HepG2 (cell line): ENCODE data around the gene HSPA5. TPM values are rescaled to one million over a fixed set of nuclear protein-coding genes. Genes with fewer than 3 reads are reported as not detected.

Source experiments
- ATAC-seq: fragments of 200-7000 bp; cut with Tn5 transposase; 3 replicates; pipeline ENCODE4 v1.9.1; 2020; ENCODE audit warnings: mild to moderate bottlenecking, moderate library complexity
- BruUV-seq: library from RNA; stranded (reverse); fragments of 400-500 nt; replicated peaks from 2 replicates; lab custom pipeline; 2021; lab: Mats Ljungman, UMichigan
- CTCF ChIA-PET: fragments of 300-600 bp; formaldehyde crosslinking; extraction: SDS; loops from one replicate; lab custom pipeline; 2021; ENCODE audit warnings: low total read pairs, inconsistent platforms, low intra/inter-chr PET ratio; lab: Yijun Ruan, JAX
- POLR2A ChIA-PET: fragments of 350-600 bp; sonication (Branson Sonifier 250); formaldehyde crosslinking; loops from one replicate; lab custom pipeline; 2020; ENCODE audit warnings: antibody characterized with exemption, inconsistent platforms; lab: Yijun Ruan, JAX
- DNase-seq: peaks from one replicate; pipeline ENCODE4 v3.0.0-alpha.2; 2015; ENCODE audit warnings: low spot score
- FAIRE-seq: peaks from 3 replicates; lab custom pipeline; 2011; peaks lifted over from hg19 to GRCh38; lab: Jason Lieb, UNC
- H2AFZ ChIP-seq: one replicate; pipeline ENCODE4 v1.6.1; 2011; ENCODE audit warnings: low read length, inconsistent platforms
- H3K27ac ChIP-seq: fragments of 300-600 bp; 3 replicates; pipeline ENCODE4 v1.8.0; 2011; ENCODE audit warnings: mixed run types, mild to moderate bottlenecking, mixed read lengths, low read length, inconsistent platforms; ENCODE audit not compliant: insufficient read depth; ENCODE audit errors: extremely low read length
- H3K27me3 ChIP-seq, 2 experiments: fragments of 200-600 bp in 1 of 2; 2 replicates in 1 of 2; 3 replicates in 1 of 2; pipeline versions ENCODE4 v1.6.0 to v1.8.0; 2011; ENCODE audit warnings: low read length in 2 of 2, mild to moderate bottlenecking in 2 of 2, moderate library complexity in 2 of 2, inconsistent platforms in 1 of 2; ENCODE audit not compliant: insufficient read depth in 2 of 2, control insufficient read depth in 1 of 2
- H3K36me3 ChIP-seq, 2 experiments: fragments of 200-600 bp in 1 of 2; replicated peaks in 1 of 2; 2 replicates in 1 of 2; 3 replicates in 1 of 2; pipeline versions ENCODE4 v1.5.1 to v1.8.0; 2011; ENCODE audit warnings: low read length in 2 of 2, inconsistent platforms in 1 of 2; ENCODE audit not compliant: insufficient read depth in 2 of 2, control insufficient read depth in 1 of 2
- H3K4me1 ChIP-seq: 2 replicates; pipeline ENCODE4 v1.5.1; 2012; ENCODE audit warnings: low read length, inconsistent platforms; ENCODE audit not compliant: insufficient read depth
- H3K4me2 ChIP-seq: 2 replicates; pipeline ENCODE4 v1.6.0; 2011; ENCODE audit warnings: low read depth, low read length, inconsistent platforms
- H3K4me3 ChIP-seq, 3 experiments: fragments of 200-600 bp in 1 of 3; sonication (generic), shearing (Covaris generic) in 1 of 3; replicated peaks in 1 of 3; 2 replicates each; pipeline ENCODE4 v1.5.1; 2011 to 2016; ENCODE audit warnings: low read length in 3 of 3, inconsistent platforms in 2 of 3, low read depth in 2 of 3, mild to moderate bottlenecking in 2 of 3, control low read depth in 1 of 3, mixed read lengths in 1 of 3; ENCODE audit not compliant: insufficient read depth in 1 of 3
- H3K79me2 ChIP-seq: one replicate; pipeline ENCODE4 v1.6.1; 2011; ENCODE audit warnings: low read length, inconsistent platforms; ENCODE audit not compliant: insufficient read depth
- H3K9ac ChIP-seq: 2 replicates; pipeline ENCODE4 v1.6.0; 2011; ENCODE audit warnings: mild to moderate bottlenecking, low read depth, low read length, inconsistent platforms; ENCODE audit not compliant: insufficient read depth
- H3K9me3 ChIP-seq: 2 replicates; pipeline ENCODE4 v1.5.1; 2012; ENCODE audit warnings: mild to moderate bottlenecking, low read length
- H4K20me1 ChIP-seq: 2 replicates; pipeline ENCODE4 v1.6.0; 2011; ENCODE audit warnings: inconsistent platforms, mild to moderate bottlenecking, low read length, moderate library complexity; ENCODE audit not compliant: insufficient read depth
- DMAP1 ChIP-seq: IDR thresholded peaks from 2 replicates; pipeline ENCODE4 v1.6.1; 2016
- GATAD2A ChIP-seq: IDR thresholded peaks from 2 replicates; pipeline ENCODE4 v1.6.1; 2016
- HDAC1 ChIP-seq: sonication (generic); formaldehyde crosslinking; IDR thresholded peaks from 2 replicates; pipeline ENCODE4 v1.5.1; 2020; ENCODE audit warnings: mild to moderate bottlenecking, missing genetic modification reagents
- IKZF5 ChIP-seq: IDR thresholded peaks from 2 replicates; pipeline ENCODE4 v1.6.1; 2018; ENCODE audit warnings: missing genetic modification reagents, mild to moderate bottlenecking, missing compliant biosample characterization
- SAFB2 ChIP-seq: sonication (generic); formaldehyde crosslinking; IDR thresholded peaks from 2 replicates; pipeline ENCODE4 v1.5.1; 2020; ENCODE audit warnings: missing genetic modification reagents, low read depth, mild to moderate bottlenecking, borderline replicate concordance
- TCF7L2 ChIP-seq: IDR thresholded peaks from 2 replicates; pipeline ENCODE4 v1.6.1; 2011; ENCODE audit warnings: mild to moderate bottlenecking, low read depth, low read length, moderate library complexity
- ZBTB8A ChIP-seq: sonication (generic); formaldehyde crosslinking; IDR thresholded peaks from 2 replicates; pipeline ENCODE4 v1.4.0; 2020; ENCODE audit warnings: mild to moderate bottlenecking, low read depth, missing genetic modification reagents, borderline replicate concordance
- ZHX2 ChIP-seq, 2 experiments: sonication (generic) in 1 of 2; formaldehyde crosslinking in 1 of 2; IDR thresholded peaks; 2 replicates each; pipeline versions ENCODE4 v1.6.1 to v1.9.0; 2014 to 2022; ENCODE audit warnings: antibody characterized with exemption in 1 of 2, borderline replicate concordance in 1 of 2, inconsistent platforms in 1 of 2, low read depth in 1 of 2, missing genetic modification reagents in 1 of 2
- ZNF609 ChIP-seq: sonication (generic); formaldehyde crosslinking; IDR thresholded peaks from 2 replicates; pipeline ENCODE4 v1.4.0; 2020; ENCODE audit warnings: mild to moderate bottlenecking, missing genetic modification reagents, borderline replicate concordance
- WGBS: methylation state at CpG from one replicate; pipeline ENCODE4 v1.1.6; 2017; ENCODE audit warnings: low lambda C conversion rate; 5-methylcytosine and 5-hydroxymethylcytosine counted together
- in situ Hi-C: cut with HindIII; loops from 2 replicates; pipeline ENCODE4 v1.10.0; 2017; ENCODE audit warnings: low pct_unique_long_range_greater_than_20kb; ENCODE audit not compliant: extremely low pct_ligation_motif_present
- intact Hi-C: fragments of 100-400 bp; cut with micrococcal nuclease; formaldehyde crosslinking; loops from one replicate; pipeline ENCODE4 v1.10.0; 2022; ENCODE audit not compliant: unreplicated experiment
- polyA plus RNA-seq, 8 experiments: library from polyadenylated mRNA; depleted of rRNA in 3 of 8; stranded (reverse) in 7 of 8; unstranded in 1 of 8; fragments of >200 nt; fragmentation: Illumina TruSeq in 4 of 8; extraction: Trizol in 4 of 8; gene quantifications; 2 replicates each; pipeline versions ENCODE4 v1.2.1 to v1.2.3, GENCODE V29; 2011 to 2016; ENCODE audit warnings: low read depth in 4 of 8, missing spikeins in 1 of 8, mixed read lengths in 1 of 8; ENCODE audit not compliant: insufficient read depth in 1 of 8
- total RNA-seq, 5 experiments: library from RNA; depleted of rRNA; stranded (reverse); fragments of >200 nt; fragmentation: Illumina TruSeq; extraction: Trizol; gene quantifications; 2 replicates each; pipeline ENCODE4 v1.2.3, GENCODE V29; 2016; ENCODE audit warnings: low read depth in 1 of 5

The HSPA5 gene
- total and polyA plus RNA-seq, 2 of the 13 experiments (the other 11 are each of a cell fraction or from before 2014, with no cell fraction given), result 201 to 206 TPM

- POLR2A ChIA-PET, result interaction anchor here (0.8 to 3.2 kb wide), 3 partner anchors 10 to 72 kb away, joined by 3 to 29 read pairs (median 11); partner anchors contain the start of genes GAPVD1, HSPA5 and RABEPK
- H3K9me3 ChIP-seq, result no peaks in the 10 kb centered on the region
- peak within 1 kb of the TSS; percentile 86 for H2AFZ ChIP-seq
- in situ Hi-C loops, result no loop called here
- 0% methylated on average over 11 of the region's 82 CpGs for WGBS
- FAIRE-seq (no peak), DNase-seq (peak; percentile 91), ATAC-seq (peak; percentile 97)
- no peaks in the 10 kb centered on the region; a peak in 1 of 5 replicates for H3K27me3 ChIP-seq
- peak within 1 kb of the TSS; percentile 90 for H3K27ac ChIP-seq
- peaks cover 50% of the 10 kb centered on the region for H3K4me1 ChIP-seq
- H3K9ac ChIP-seq, result peak within 1 kb of the TSS; percentile 98
- CTCF ChIA-PET, result no interaction called here
- peaks cover 41% of the 10 kb centered on the region for H3K79me2 ChIP-seq
- H4K20me1 ChIP-seq, result no peaks in the 10 kb centered on the region
- no peaks in the 10 kb centered on the region for H3K36me3 ChIP-seq
- BruUV-seq, result no TSS peak
- H3K4me3 ChIP-seq, result peak within 1 kb of the TSS; percentile 91 to 100 (median 98)
- intact Hi-C loops, result no loop called here
- H3K4me2 ChIP-seq, result peak within 1 kb of the TSS; percentile 86
- TF ChIP-seq ZNF609, result 0 out of 2 replicates have a peak, but pooled peaks have one; percentile 8
- TF ChIP-seq SAFB2 (CRISPR knock-in tag), result no peak
- TF ChIP-seq ZBTB8A, result no peak
- TF ChIP-seq HDAC1 (CRISPR knock-in tag), result peak; percentile 72; the same call in 1 of the 2 replicates
- peak; percentile 88 for TF ChIP-seq IKZF5
- TF ChIP-seq GATAD2A (CRISPR knock-in tag), result peak; percentile 63
- TF ChIP-seq ZHX2 (IDR thresholded peaks at IDR 0.05; ENCODE audit: low read depth), result peak; percentile 45; the same call in 1 of the 2 replicates
- TF ChIP-seq ZHX2 (CRISPR knock-in tag; IDR thresholded peaks at IDR 0.05; ENCODE audit: borderline replicate concordance), result no peak
- no peak for TF ChIP-seq TCF7L2
- TF ChIP-seq DMAP1 (CRISPR knock-in tag), result peak; percentile 77
These were observed 51.5 kb downstream of the HSPA5 start, which contains the start of gene PPP6C for GRCh38 chr9:125189361-125190289. Gene PPP6C (minus strand): TSS chr9:125189803. CDS start chr9:125189718, 85 bp downstream.
